ENCODE data around the gene DNAAF1. TPM values are rescaled to one million over a fixed set of nuclear protein-coding genes. Genes with fewer than 3 reads are reported as not detected.

DNAAF1 gene
- total and polyA plus RNA-seq, 2 of the 8 experiments (the other 6 are each of a cell fraction or from before 2014, with no cell fraction given): 0.09 to 0.15 TPM

DNA sequence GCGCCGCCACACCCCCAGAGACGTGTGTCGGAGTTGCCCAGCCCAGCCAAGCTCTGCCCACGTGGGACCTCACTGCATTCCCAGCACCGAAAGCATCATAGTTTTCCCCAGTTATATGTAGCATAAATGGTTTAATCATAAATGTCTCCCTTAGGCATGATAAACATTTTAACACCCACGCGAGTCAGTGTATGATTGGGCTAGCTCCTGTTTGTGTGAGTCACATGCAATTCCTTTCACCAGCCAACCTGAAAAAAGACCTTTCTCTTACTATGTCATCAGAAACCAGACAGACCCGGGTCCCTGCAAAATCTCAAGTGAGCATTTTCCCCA lies 32.6 kb downstream of the DNAAF1 start:
- 91% methylated on average over 9 of the region's 9 CpGs; no CpG with 5 or more reads in 1 of the 2 experiments for WGBS, 2 experiments (ENCODE audit: extremely low coverage in 1 of 2, insufficient coverage in 1 of 2, insufficient read length in 1 of 2, insufficient replicate concordance in 2 of 2, low coverage in 1 of 2, low lambda C conversion rate in 2 of 2, missing lambda C conversion rate in 1 of 2)
- H2AK5ac ChIP-seq (ENCODE audit: low read depth, low read length): no peak overlapping the region
- no peak overlapping the region for H3K9ac ChIP-seq (replicated peaks in 1 of 4; ENCODE audit: extremely low read depth in 1 of 4, low read depth in 3 of 4, low read length in 3 of 4)
- H2BK5ac ChIP-seq (ENCODE audit: low read depth, low read length): no peak overlapping the region
- H3K14ac ChIP-seq (ENCODE audit: insufficient read length): no peak overlapping the region
- no peaks in the 10 kb centered on the region for H3K79me2 ChIP-seq (ENCODE audit: control insufficient read depth in 1 of 2, insufficient read depth in 2 of 2, low read length in 2 of 2)
- H2BK120ac ChIP-seq (replicated peaks; ENCODE audit: low read depth, low read length): no peak overlapping the region
- ChIA-PET CTCF (ENCODE audit: partially characterized antibody) (interaction anchor here (0.9 to 8.9 kb wide), 12 partner anchors 9 to 306 kb away, joined by 3 to 93 read pairs (median 10); partner anchors contain the start of gene TAF1C), POLR2A (ENCODE audit: partially characterized antibody) (interaction anchor here (1.3 to 5.9 kb wide), 3 partner anchors 10 to 61 kb away, joined by 3 to 35 read pairs (median 7); partner anchors contain the start of gene MBTPS1)
- no peak for DNase-seq (ENCODE audit: low read depth in 1 of 2, low spot score in 2 of 2)
- no peak overlapping the region for H3K4ac ChIP-seq (replicated peaks; ENCODE audit: insufficient read length, low read depth, low read length)
- H3K4me1 ChIP-seq (replicated peaks in 1 of 4; ENCODE audit: control insufficient read depth in 3 of 4, insufficient read depth in 4 of 4, low read length in 3 of 4): no peaks in the 10 kb centered on the region
- H4K91ac ChIP-seq (replicated peaks; ENCODE audit: insufficient read length, low read length): no peak overlapping the region
- H3K4me2 ChIP-seq (ENCODE audit: insufficient read depth in 1 of 2, low read depth in 2 of 2, low read length in 2 of 2): no peak overlapping the region
- H3K23me2 ChIP-seq (ENCODE audit: low read depth, low read length): no peaks in the 10 kb centered on the region
- no peak overlapping the region for H4K5ac ChIP-seq (ENCODE audit: insufficient read length, low read depth, low read length)
- no peaks in the 10 kb centered on the region for H3K9me3 ChIP-seq (ENCODE audit: insufficient read depth in 2 of 2, low read depth in 1 of 2, low read length in 1 of 2)
- peaks cover 4 to 33% (median 24%) of the 10 kb centered on the region in 4 experiments for H3K36me3 ChIP-seq (ENCODE audit: control insufficient read depth in 2 of 4, insufficient read depth in 4 of 4, low read length in 3 of 4)
- H3K18ac ChIP-seq (ENCODE audit: extremely low read depth, low read length): no peak overlapping the region
- no peak overlapping the region for H2BK15ac ChIP-seq (ENCODE audit: low read length)
- H3K27ac ChIP-seq (ENCODE audit: low read depth, low read length): no peak overlapping the region
- H3K4me3 ChIP-seq (ENCODE audit: extremely low read depth in 1 of 4, insufficient read depth in 2 of 4, low read depth in 3 of 4, low read length in 4 of 4): no peak overlapping the region
- H3K56ac ChIP-seq (replicated peaks; ENCODE audit: insufficient read length, low read depth, low read length): no peak overlapping the region
- H3K79me1 ChIP-seq (ENCODE audit: low read depth, low read length): no peaks in the 10 kb centered on the region; the same call in 1 of the 2 replicates
- H2BK12ac ChIP-seq (ENCODE audit: low read depth, low read length): no peak overlapping the region
- H4K8ac ChIP-seq (ENCODE audit: extremely low read depth, insufficient read depth, low read length): no peak overlapping the region
- H4K20me1 ChIP-seq (replicated peaks in 1 of 2; ENCODE audit: control insufficient read depth in 1 of 2, insufficient read depth in 2 of 2, low read length in 2 of 2): peaks cover 2 to 5% of the 10 kb centered on the region in 2 experiments
- no peak for FAIRE-seq
- no peak overlapping the region for H3K23ac ChIP-seq (ENCODE audit: insufficient read length)
- H2BK20ac ChIP-seq (ENCODE audit: low read length): no peak overlapping the region
- no peaks in the 10 kb centered on the region for H3K27me3 ChIP-seq (replicated peaks in 1 of 4; ENCODE audit: control insufficient read depth in 3 of 4, extremely low read depth in 1 of 4, insufficient read depth in 3 of 4, low read length in 3 of 4)
- TF ChIP-seq SP2 (IDR thresholded peaks at IDR 0.05; ENCODE audit: low read length) (no peak), JUND (IDR thresholded peaks at IDR 0.05; ENCODE audit: low read length) (no peak), SRF (IDR thresholded peaks at IDR 0.05; ENCODE audit: low read depth, low read length) (no peak), RNF2 (IDR thresholded peaks at IDR 0.05; ENCODE audit: borderline replicate concordance, low read depth, low read length, missing control alignments, poor library complexity, severe bottlenecking) (no peak), CHD2 (IDR thresholded peaks at IDR 0.05; ENCODE audit: low read length) (no peak)
- no peak overlapping the region for H2AFZ ChIP-seq (ENCODE audit: low read length)

Measured in H1 (cell line).